ENCODE data around the gene FMNL1. TPM values are rescaled to one million over a fixed set of nuclear protein-coding genes. Genes with fewer than 3 reads are reported as not detected.

Gene FMNL1
- polyA plus RNA-seq, 1 experiment, result 1.1 TPM

DNA sequence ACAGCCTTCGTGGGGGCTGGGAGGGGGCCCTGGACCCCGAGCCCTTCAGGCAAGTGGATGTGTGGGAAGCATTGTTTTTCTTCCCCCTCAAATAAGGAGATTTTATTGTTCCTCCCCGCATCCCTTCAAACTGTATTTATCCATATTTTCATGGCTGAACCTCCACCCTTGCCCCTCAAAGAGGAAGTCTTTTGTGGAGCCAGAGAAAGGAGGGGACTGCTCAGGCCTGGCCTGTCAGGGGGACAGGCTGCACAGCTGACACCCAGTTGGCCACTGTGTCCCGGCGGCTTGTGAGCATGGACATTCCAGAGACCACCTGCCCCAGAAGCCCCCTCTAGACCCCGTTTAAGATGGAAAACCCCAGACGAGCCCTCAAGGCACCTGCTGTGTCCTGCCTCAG is 44.1 kb upstream of the FMNL1 start:
- Histone ChIP-seq H3K27me3 (ENCODE audit: control insufficient read depth, insufficient read depth, low read length) (no peaks in the 10 kb centered on the region), H3K27ac (ENCODE audit: low read depth, low read length) (no peak overlapping the region), H3K9me3 (ENCODE audit: control insufficient read depth, insufficient read depth, low read length) (no peaks in the 10 kb centered on the region), H3K4me3 (ENCODE audit: low read depth, low read length) (no peak overlapping the region)
- POLR2A ChIA-PET, result no interaction called here
- TF ChIP-seq, protein P1, sequence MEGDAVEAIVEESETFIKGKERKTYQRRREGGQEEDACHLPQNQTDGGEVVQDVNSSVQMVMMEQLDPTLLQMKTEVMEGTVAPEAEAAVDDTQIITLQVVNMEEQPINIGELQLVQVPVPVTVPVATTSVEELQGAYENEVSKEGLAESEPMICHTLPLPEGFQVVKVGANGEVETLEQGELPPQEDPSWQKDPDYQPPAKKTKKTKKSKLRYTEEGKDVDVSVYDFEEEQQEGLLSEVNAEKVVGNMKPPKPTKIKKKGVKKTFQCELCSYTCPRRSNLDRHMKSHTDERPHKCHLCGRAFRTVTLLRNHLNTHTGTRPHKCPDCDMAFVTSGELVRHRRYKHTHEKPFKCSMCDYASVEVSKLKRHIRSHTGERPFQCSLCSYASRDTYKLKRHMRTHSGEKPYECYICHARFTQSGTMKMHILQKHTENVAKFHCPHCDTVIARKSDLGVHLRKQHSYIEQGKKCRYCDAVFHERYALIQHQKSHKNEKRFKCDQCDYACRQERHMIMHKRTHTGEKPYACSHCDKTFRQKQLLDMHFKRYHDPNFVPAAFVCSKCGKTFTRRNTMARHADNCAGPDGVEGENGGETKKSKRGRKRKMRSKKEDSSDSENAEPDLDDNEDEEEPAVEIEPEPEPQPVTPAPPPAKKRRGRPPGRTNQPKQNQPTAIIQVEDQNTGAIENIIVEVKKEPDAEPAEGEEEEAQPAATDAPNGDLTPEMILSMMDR (IDR thresholded peaks at IDR 0.05; ENCODE audit: low read depth, low read length), result no peak
- CTCF ChIA-PET, result interaction anchor here (1.4 to 3.2 kb wide), 2 partner anchors 21 to 42 kb away, joined by 5 to 25 read pairs; partner anchors contain the start of gene ACBD4
- DNase-seq (ENCODE audit: low read depth, low spot score), result no peak

DNA sequence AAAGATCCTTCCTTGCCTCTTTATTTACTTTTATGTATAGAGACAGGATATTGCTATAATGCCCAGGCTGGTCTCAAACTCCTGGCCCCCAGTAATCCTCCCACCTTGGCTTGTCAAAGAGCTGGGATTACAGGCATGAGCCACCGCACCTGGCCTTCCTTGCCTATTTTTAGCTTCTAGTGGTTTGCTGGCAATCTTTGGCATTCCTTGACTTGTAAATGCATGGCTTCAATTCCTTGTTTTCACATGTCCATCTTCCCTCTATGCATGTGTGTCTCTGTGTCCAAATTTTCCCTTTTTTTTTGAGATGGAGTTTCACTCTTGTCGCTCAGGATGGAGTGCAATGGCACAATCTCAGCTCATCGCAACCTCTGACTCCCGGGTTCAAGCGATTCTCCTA is 37.5 kb upstream of the FMNL1 start:
- no peaks in the 10 kb centered on the region for H3K27me3 ChIP-seq (ENCODE audit: control insufficient read depth, insufficient read depth, low read length)
- no peak overlapping the region for H3K27ac ChIP-seq (ENCODE audit: low read depth, low read length)
- no peaks in the 10 kb centered on the region for H3K9me3 ChIP-seq (ENCODE audit: control insufficient read depth, insufficient read depth, low read length)
- no peak for DNase-seq (ENCODE audit: low read depth, low spot score)
- TF ChIP-seq, protein P1 (IDR thresholded peaks at IDR 0.05; ENCODE audit: low read depth, low read length), result no peak
- POLR2A ChIA-PET, result no interaction called here
- no peak overlapping the region for H3K4me3 ChIP-seq (ENCODE audit: low read depth, low read length)
- CTCF ChIA-PET, result interaction anchor here (1.0 to 3.8 kb wide), 3 partner anchors 11 to 49 kb away, joined by 4 to 16 read pairs (median 13); partner anchors contain the start of gene ACBD4

DNA sequence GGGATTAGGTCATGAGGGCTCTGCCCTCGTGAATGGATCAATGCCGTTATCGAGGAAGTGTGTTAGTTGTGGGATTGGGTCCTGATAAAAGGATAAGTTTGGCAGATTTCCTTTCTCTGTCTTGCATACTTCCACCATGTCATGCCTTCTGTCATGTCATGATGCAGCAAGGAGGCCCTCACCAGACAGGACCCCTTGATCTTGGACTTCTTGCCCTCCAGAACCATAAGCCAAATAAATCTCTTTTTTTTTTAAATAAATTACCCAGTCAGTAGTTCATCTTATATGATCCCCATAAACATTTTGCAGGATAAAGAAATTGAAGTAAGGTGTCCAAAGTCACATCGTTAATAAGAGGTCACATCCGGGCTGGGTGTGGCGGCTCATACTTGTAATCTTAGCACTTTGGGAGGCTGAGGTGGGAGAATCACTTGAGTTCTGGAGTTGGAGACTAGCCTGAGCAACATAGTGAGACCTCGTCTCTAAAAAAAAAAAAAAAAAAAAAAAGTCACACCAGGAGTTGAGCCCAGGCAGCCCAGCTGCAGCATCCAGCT is 34.8 kb upstream of the FMNL1 start:
- no peak for DNase-seq (ENCODE audit: low read depth, low spot score)
- Histone ChIP-seq H3K27me3 (ENCODE audit: control insufficient read depth, insufficient read depth, low read length) (peaks cover 2% of the 10 kb centered on the region), H3K27ac (ENCODE audit: low read depth, low read length) (no peak overlapping the region), H3K9me3 (ENCODE audit: control insufficient read depth, insufficient read depth, low read length) (no peaks in the 10 kb centered on the region), H3K4me3 (ENCODE audit: low read depth, low read length) (no peak overlapping the region)
- ChIA-PET POLR2A (no interaction called here), CTCF (interaction anchor here (3.8 kb wide), 1 partner anchor 11 kb away, joined by 16 read pairs; no protein-coding TSS in a partner anchor)
- TF ChIP-seq, protein P1 (IDR thresholded peaks at IDR 0.05; ENCODE audit: low read depth, low read length), result no peak

DNA sequence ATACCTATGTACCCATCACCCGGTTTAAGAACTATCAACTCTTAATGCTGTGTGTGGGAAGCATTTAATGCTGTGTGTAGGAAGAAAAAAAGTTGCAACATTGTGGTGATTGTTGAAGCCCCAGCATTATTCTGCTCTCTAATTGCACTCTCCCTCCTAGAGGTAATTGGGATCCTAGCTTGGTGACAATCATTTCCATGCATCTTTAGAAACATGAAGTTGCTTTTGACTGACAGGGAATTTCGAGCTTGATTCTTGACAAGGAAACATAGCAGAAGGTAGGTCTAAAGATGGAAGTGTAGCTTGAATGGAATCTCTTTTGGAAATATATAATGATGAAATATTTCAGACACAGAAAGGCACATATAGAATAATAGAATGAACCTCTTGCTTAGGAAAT is 32.7 kb upstream of the FMNL1 start:
- no peak for DNase-seq (ENCODE audit: low read depth, low spot score)
- POLR2A ChIA-PET, result interaction anchor here (1.4 kb wide), 1 partner anchor 40 kb away, joined by 9 read pairs; the partner anchor contains the start of gene HEXIM1
- Histone ChIP-seq H3K27ac (ENCODE audit: low read depth, low read length) (no peak overlapping the region), H3K9me3 (ENCODE audit: control insufficient read depth, insufficient read depth, low read length) (no peaks in the 10 kb centered on the region), H3K4me3 (ENCODE audit: low read depth, low read length) (no peak overlapping the region), H3K27me3 (ENCODE audit: control insufficient read depth, insufficient read depth, low read length) (peaks cover 2% of the 10 kb centered on the region)
- TF ChIP-seq, protein P1 (IDR thresholded peaks at IDR 0.05; ENCODE audit: low read depth, low read length), result no peak
- CTCF ChIA-PET, result interaction anchor here (0.6 to 2.6 kb wide), 4 partner anchors 9 to 55 kb away, joined by 3 to 17 read pairs (median 9); partner anchors contain the start of gene ACBD4

DNA sequence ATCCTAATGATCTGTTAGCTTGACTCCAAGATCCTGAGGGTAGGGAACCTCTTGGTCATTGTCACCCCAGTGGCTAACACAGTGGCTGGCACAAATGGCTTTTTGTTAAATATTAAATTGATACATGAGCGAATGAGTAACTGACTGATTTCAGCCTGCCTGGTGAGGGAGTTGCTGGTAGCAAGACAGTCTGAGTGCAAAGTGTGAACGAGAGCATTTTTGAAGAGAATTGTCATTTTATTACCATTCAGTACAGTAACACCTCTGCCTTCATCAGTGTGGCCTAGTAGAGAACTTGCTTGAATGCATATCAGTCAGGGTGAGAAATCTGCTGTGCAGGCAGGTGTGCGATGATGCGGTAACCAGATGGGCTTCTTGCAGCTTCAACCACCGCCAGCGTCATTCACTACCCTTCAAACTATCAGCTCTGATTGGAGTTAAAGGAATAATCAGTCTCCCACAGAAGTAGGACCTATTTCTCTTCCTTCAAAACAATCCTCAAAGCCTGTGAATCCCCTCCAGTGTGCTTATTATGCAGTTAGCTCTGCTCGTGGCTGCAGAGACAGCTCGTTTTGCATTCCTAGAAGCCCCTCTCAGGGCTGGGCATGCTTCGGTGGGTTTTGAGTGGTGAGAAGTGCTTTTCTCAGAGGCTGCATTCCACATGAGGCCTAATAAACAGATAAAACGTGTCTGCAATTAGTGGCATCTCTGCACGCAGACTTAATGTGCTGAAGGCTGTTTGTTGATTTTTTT is 31.0 kb upstream of the FMNL1 start:
- no peak for DNase-seq (ENCODE audit: low read depth, low spot score)
- Histone ChIP-seq H3K9me3 (ENCODE audit: control insufficient read depth, insufficient read depth, low read length) (no peaks in the 10 kb centered on the region), H3K4me3 (ENCODE audit: low read depth, low read length) (no peak overlapping the region), H3K27me3 (ENCODE audit: control insufficient read depth, insufficient read depth, low read length) (peaks cover 2% of the 10 kb centered on the region), H3K27ac (ENCODE audit: low read depth, low read length) (no peak overlapping the region)
- CTCF ChIA-PET, result interaction anchor here (0.7 to 11.9 kb wide), 3 partner anchors 54 to 57 kb away, joined by 4 to 420 read pairs (median 11); partner anchors contain the start of gene ACBD4
- TF ChIP-seq, protein P1 (IDR thresholded peaks at IDR 0.05; ENCODE audit: low read depth, low read length), result no peak
- POLR2A ChIA-PET, result no interaction called here

Measured in AG04450 (cell line).